Measurements from ENCODE around the gene SAFB2. TPM values are rescaled to one million over a fixed set of nuclear protein-coding genes. Genes with fewer than 3 reads are reported as not detected.

Gene SAFB2
- total and polyA plus RNA-seq, 2 donors: 22.2 to 60.6 TPM

GRCh38 chr19:5663904-5664303 is 41.3 kb upstream of the SAFB2 start:
- WGBS: 99% methylated on average over 17 of the region's 17 CpGs
- H3K27me3 ChIP-seq (ENCODE audit: control insufficient read depth in 2 of 2, insufficient read depth in 1 of 2, low read length in 1 of 2): no peaks in the 10 kb centered on the region
- H3K9me3 ChIP-seq (ENCODE audit: control insufficient read depth in 2 of 2, insufficient read depth in 1 of 2, low read length in 1 of 2): no peaks in the 10 kb centered on the region
- no peaks in the 10 kb centered on the region for H3K4me1 ChIP-seq (ENCODE audit: control insufficient read depth in 2 of 2, insufficient read depth in 2 of 2, low read length in 2 of 2)
- no peak for DNase-seq (ENCODE audit: low read depth in 6 of 9, low spot score in 9 of 9)
- H3K27ac ChIP-seq (ENCODE audit: low read depth in 1 of 2, low read length in 1 of 2): no peak overlapping the region
- H3K4me3 ChIP-seq (ENCODE audit: low read length in 2 of 2): no peak overlapping the region
- peaks cover 95 to 96% of the 10 kb centered on the region in 2 donors for H3K36me3 ChIP-seq (ENCODE audit: control insufficient read depth in 2 of 2, insufficient read depth in 2 of 2, low read length in 1 of 2)

- Histone ChIP-seq H3K36me3 (ENCODE audit: control insufficient read depth in 2 of 2, insufficient read depth in 2 of 2, low read length in 1 of 2) (peaks cover 93 to 94% of the 10 kb centered on the region in 2 donors), H3K27ac (ENCODE audit: low read depth in 1 of 2, low read length in 1 of 2) (no peak overlapping the region), H3K27me3 (ENCODE audit: control insufficient read depth in 2 of 2, insufficient read depth in 1 of 2, low read length in 1 of 2) (no peaks in the 10 kb centered on the region), H3K9me3 (ENCODE audit: control insufficient read depth in 2 of 2, insufficient read depth in 1 of 2, low read length in 1 of 2) (no peaks in the 10 kb centered on the region), H3K4me1 (ENCODE audit: control insufficient read depth in 2 of 2, insufficient read depth in 2 of 2, low read length in 2 of 2) (no peaks in the 10 kb centered on the region), H3K4me3 (ENCODE audit: low read length in 2 of 2) (no peak overlapping the region)
- no peak for DNase-seq (ENCODE audit: low read depth in 6 of 9, low spot score in 9 of 9)
- 99% methylated on average over 42 of the region's 42 CpGs for WGBS
Measured at GRCh38 chr19:5661483-5661882, 38.9 kb upstream of the SAFB2 start.

GRCh38 chr19:5655412-5655811 is 32.8 kb upstream of the SAFB2 start:
- H3K4me3 ChIP-seq (ENCODE audit: low read length in 2 of 2): no peak overlapping the region
- no peak for DNase-seq (ENCODE audit: low read depth in 6 of 9, low spot score in 9 of 9)
- no peaks in the 10 kb centered on the region for H3K27me3 ChIP-seq (ENCODE audit: control insufficient read depth in 2 of 2, insufficient read depth in 1 of 2, low read length in 1 of 2)
- no peak overlapping the region for H3K27ac ChIP-seq (ENCODE audit: low read depth in 1 of 2, low read length in 1 of 2)
- no peaks in the 10 kb centered on the region for H3K4me1 ChIP-seq (ENCODE audit: control insufficient read depth in 2 of 2, insufficient read depth in 2 of 2, low read length in 2 of 2)
- no peaks in the 10 kb centered on the region for H3K9me3 ChIP-seq (ENCODE audit: control insufficient read depth in 2 of 2, insufficient read depth in 1 of 2, low read length in 1 of 2)
- 89% methylated on average over 5 of the region's 5 CpGs for WGBS
- peaks cover 90 to 91% of the 10 kb centered on the region in 2 donors for H3K36me3 ChIP-seq (ENCODE audit: control insufficient read depth in 2 of 2, insufficient read depth in 2 of 2, low read length in 1 of 2)

- DNase-seq (ENCODE audit: low read depth in 6 of 9, low spot score in 9 of 9): no peak
Measured at GRCh38 chr19:5654931-5655330, 32.4 kb upstream of the SAFB2 start.

GRCh38 chr19:5652261-5652660 is 29.7 kb upstream of the SAFB2 start:
- Histone ChIP-seq H3K4me1 (ENCODE audit: control insufficient read depth in 2 of 2, insufficient read depth in 2 of 2, low read length in 2 of 2) (no peaks in the 10 kb centered on the region), H3K27me3 (ENCODE audit: control insufficient read depth in 2 of 2, insufficient read depth in 1 of 2, low read length in 1 of 2) (no peaks in the 10 kb centered on the region), H3K4me3 (ENCODE audit: low read length in 2 of 2) (no peak overlapping the region), H3K36me3 (ENCODE audit: control insufficient read depth in 2 of 2, insufficient read depth in 2 of 2, low read length in 1 of 2) (peaks cover 82 to 88% of the 10 kb centered on the region in 2 donors), H3K27ac (ENCODE audit: low read depth in 1 of 2, low read length in 1 of 2) (no peak overlapping the region), H3K9me3 (ENCODE audit: control insufficient read depth in 2 of 2, insufficient read depth in 1 of 2, low read length in 1 of 2) (no peaks in the 10 kb centered on the region)
- WGBS: 99% methylated on average over 10 of the region's 10 CpGs
- DNase-seq (ENCODE audit: low read depth in 6 of 9, low spot score in 9 of 9): no peak

More at GRCh38 chr19:5654931-5655330, 32.4 kb upstream of the SAFB2 start:
- 98% methylated on average over 5 of the region's 5 CpGs for whole genome bisulfite sequencing
- H3K27ac ChIP-seq (ENCODE audit: low read depth in 1 of 2, low read length in 1 of 2): no peak overlapping the region
- H3K9me3 ChIP-seq (ENCODE audit: control insufficient read depth in 2 of 2, insufficient read depth in 1 of 2, low read length in 1 of 2): no peaks in the 10 kb centered on the region
- H3K4me1 ChIP-seq (ENCODE audit: control insufficient read depth in 2 of 2, insufficient read depth in 2 of 2, low read length in 2 of 2): no peaks in the 10 kb centered on the region
- H3K27me3 ChIP-seq (ENCODE audit: control insufficient read depth in 2 of 2, insufficient read depth in 1 of 2, low read length in 1 of 2): no peaks in the 10 kb centered on the region
- peaks cover 90 to 91% of the 10 kb centered on the region in 2 donors for H3K36me3 ChIP-seq (ENCODE audit: control insufficient read depth in 2 of 2, insufficient read depth in 2 of 2, low read length in 1 of 2)
- no peak overlapping the region for H3K4me3 ChIP-seq (ENCODE audit: low read length in 2 of 2)

- H3K9me3 ChIP-seq (ENCODE audit: control insufficient read depth in 2 of 2, insufficient read depth in 1 of 2, low read length in 1 of 2): no peaks in the 10 kb centered on the region
- peaks cover 82 to 89% of the 10 kb centered on the region in 2 donors for H3K36me3 ChIP-seq (ENCODE audit: control insufficient read depth in 2 of 2, insufficient read depth in 2 of 2, low read length in 1 of 2)
- H3K4me3 ChIP-seq (ENCODE audit: low read length in 2 of 2): no peak overlapping the region
- H3K4me1 ChIP-seq (ENCODE audit: control insufficient read depth in 2 of 2, insufficient read depth in 2 of 2, low read length in 2 of 2): no peaks in the 10 kb centered on the region
- WGBS: over 99% methylated on average over 5 of the region's 5 CpGs
- no peak for DNase-seq (ENCODE audit: low read depth in 6 of 9, low spot score in 9 of 9)
- peak overlapping the region in 1 of 2 donors; percentile 18 for H3K27ac ChIP-seq (ENCODE audit: low read depth in 1 of 2, low read length in 1 of 2)
- no peaks in the 10 kb centered on the region for H3K27me3 ChIP-seq (ENCODE audit: control insufficient read depth in 2 of 2, insufficient read depth in 1 of 2, low read length in 1 of 2)
Measured at GRCh38 chr19:5651361-5651760, 28.8 kb upstream of the SAFB2 start.

- Histone ChIP-seq H3K4me3 (ENCODE audit: low read length in 2 of 2) (no peak overlapping the region), H3K27me3 (ENCODE audit: control insufficient read depth in 2 of 2, insufficient read depth in 1 of 2, low read length in 1 of 2) (no peaks in the 10 kb centered on the region), H3K36me3 (ENCODE audit: control insufficient read depth in 2 of 2, insufficient read depth in 2 of 2, low read length in 1 of 2) (peaks cover 79 to 91% of the 10 kb centered on the region in 2 donors), H3K9me3 (ENCODE audit: control insufficient read depth in 2 of 2, insufficient read depth in 1 of 2, low read length in 1 of 2) (no peaks in the 10 kb centered on the region), H3K27ac (ENCODE audit: low read depth in 1 of 2, low read length in 1 of 2) (no peak overlapping the region), H3K4me1 (ENCODE audit: control insufficient read depth in 2 of 2, insufficient read depth in 2 of 2, low read length in 2 of 2) (no peaks in the 10 kb centered on the region)
- DNase-seq (ENCODE audit: low read depth in 6 of 9, low spot score in 9 of 9): no peak
- over 99% methylated on average over 11 of the region's 11 CpGs for WGBS
Measured at GRCh38 chr19:5648464-5648863, 25.9 kb upstream of the SAFB2 start.

- Histone ChIP-seq H3K4me1 (ENCODE audit: control insufficient read depth in 2 of 2, insufficient read depth in 2 of 2, low read length in 2 of 2) (no peaks in the 10 kb centered on the region), H3K27ac (ENCODE audit: low read depth in 1 of 2, low read length in 1 of 2) (no peak overlapping the region), H3K9me3 (ENCODE audit: control insufficient read depth in 2 of 2, insufficient read depth in 1 of 2, low read length in 1 of 2) (no peaks in the 10 kb centered on the region), H3K36me3 (ENCODE audit: control insufficient read depth in 2 of 2, insufficient read depth in 2 of 2, low read length in 1 of 2) (peaks cover 77 to 90% of the 10 kb centered on the region in 2 donors), H3K4me3 (ENCODE audit: low read length in 2 of 2) (no peak overlapping the region), H3K27me3 (ENCODE audit: control insufficient read depth in 2 of 2, insufficient read depth in 1 of 2, low read length in 1 of 2) (no peaks in the 10 kb centered on the region)
- no peak for DNase-seq (ENCODE audit: low read depth in 6 of 9, low spot score in 9 of 9)
- WGBS: over 99% methylated on average over 4 of the region's 4 CpGs
Measured at GRCh38 chr19:5646703-5647102, 24.1 kb upstream of the SAFB2 start.

GRCh38 chr19:5645409-5645808 is 22.8 kb upstream of the SAFB2 start:
- no peaks in the 10 kb centered on the region for H3K27me3 ChIP-seq (ENCODE audit: control insufficient read depth in 2 of 2, insufficient read depth in 1 of 2, low read length in 1 of 2)
- H3K4me1 ChIP-seq (ENCODE audit: control insufficient read depth in 2 of 2, insufficient read depth in 2 of 2, low read length in 2 of 2): no peaks in the 10 kb centered on the region
- no peaks in the 10 kb centered on the region for H3K9me3 ChIP-seq (ENCODE audit: control insufficient read depth in 2 of 2, insufficient read depth in 1 of 2, low read length in 1 of 2)
- no peak overlapping the region for H3K4me3 ChIP-seq (ENCODE audit: low read length in 2 of 2)
- DNase-seq (ENCODE audit: low read depth in 6 of 9, low spot score in 9 of 9): no peak
- 97% methylated on average over 5 of the region's 5 CpGs for WGBS
- H3K36me3 ChIP-seq (ENCODE audit: control insufficient read depth in 2 of 2, insufficient read depth in 2 of 2, low read length in 1 of 2): peaks cover 76 to 88% of the 10 kb centered on the region in 2 donors
- H3K27ac ChIP-seq (ENCODE audit: low read depth in 1 of 2, low read length in 1 of 2): no peak overlapping the region

GRCh38 chr19:5644037-5644436 is 21.5 kb upstream of the SAFB2 start:
- WGBS: 99% methylated on average over 2 of the region's 2 CpGs
- Histone ChIP-seq H3K4me3 (ENCODE audit: low read length in 2 of 2) (no peak overlapping the region), H3K36me3 (ENCODE audit: control insufficient read depth in 2 of 2, insufficient read depth in 2 of 2, low read length in 1 of 2) (peaks cover 67 to 86% of the 10 kb centered on the region in 2 donors), H3K27me3 (ENCODE audit: control insufficient read depth in 2 of 2, insufficient read depth in 1 of 2, low read length in 1 of 2) (no peaks in the 10 kb centered on the region), H3K4me1 (ENCODE audit: control insufficient read depth in 2 of 2, insufficient read depth in 2 of 2, low read length in 2 of 2) (no peaks in the 10 kb centered on the region), H3K9me3 (ENCODE audit: control insufficient read depth in 2 of 2, insufficient read depth in 1 of 2, low read length in 1 of 2) (no peaks in the 10 kb centered on the region), H3K27ac (ENCODE audit: low read depth in 1 of 2, low read length in 1 of 2) (no peak overlapping the region)
- no peak for DNase-seq (ENCODE audit: low read depth in 6 of 9, low spot score in 9 of 9)
